ENCODE measurements around the gene DOK5. TPM values are rescaled to one million over a fixed set of nuclear protein-coding genes. Genes with fewer than 3 reads are reported as not detected.

Gene DOK5
- total RNA-seq, 2 experiments from 2014 or later = not detected

DNA sequence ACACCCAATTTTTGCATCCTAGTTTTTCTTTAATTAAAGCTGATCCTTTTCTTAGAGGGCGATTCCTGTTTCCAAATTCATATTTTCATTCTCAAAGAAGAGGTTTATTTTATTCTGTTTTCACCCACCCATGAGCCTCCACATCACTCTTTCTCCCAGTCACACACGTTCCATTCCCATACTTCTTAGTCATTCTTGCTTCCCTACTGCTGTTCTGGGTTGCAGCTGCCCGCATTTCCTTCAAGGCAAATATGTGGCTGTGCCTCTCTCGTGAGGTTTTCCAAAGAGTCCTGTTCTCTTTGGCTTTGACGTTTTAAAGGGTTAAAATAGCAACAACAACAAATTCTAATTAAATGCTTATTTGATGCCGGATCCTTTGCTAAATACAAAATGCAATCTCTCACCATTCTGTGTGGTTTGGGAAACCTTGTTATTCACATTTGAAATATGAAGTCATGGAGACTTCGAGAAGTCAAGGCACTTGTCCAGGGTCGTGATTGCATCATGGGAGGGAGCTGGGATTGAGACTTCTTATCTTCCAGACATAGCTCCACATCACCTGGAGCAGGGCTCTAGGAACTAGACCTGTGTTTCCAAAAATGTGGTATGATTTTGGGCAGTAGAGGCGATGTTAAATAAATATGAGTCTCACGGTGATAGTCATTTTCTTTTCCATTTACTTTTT lies 126.6 kb downstream of the DOK5 start:
- Mint-ChIP-seq H3K4me3 (no peak overlapping the region), H3K27ac (no peak overlapping the region), H3K27me3 (no peaks in the 10 kb centered on the region), H3K4me1 (ENCODE audit: low read depth) (no peaks in the 10 kb centered on the region), H3K36me3 (ENCODE audit: low read depth) (no peaks in the 10 kb centered on the region), H3K9me3 (no peaks in the 10 kb centered on the region)
- ATAC-seq (ENCODE audit: poor library complexity) (no peak), DNase-seq (no peak)
- intact Hi-C loops (cut with DNase I, micrococcal nuclease) = no loop called here
- Histone ChIP-seq H3K36me3 (ENCODE audit: insufficient read depth, low read length) (no peaks in the 10 kb centered on the region), H3K4me1 (ENCODE audit: insufficient read depth, low read length) (no peaks in the 10 kb centered on the region), H3K9me3 (ENCODE audit: control insufficient read depth in 1 of 2, insufficient read depth in 1 of 2, low read length in 2 of 2) (no peaks in the 10 kb centered on the region), H3K27ac (ENCODE audit: low read depth in 1 of 2, low read length in 2 of 2) (no peak overlapping the region), H3K27me3 (ENCODE audit: control insufficient read depth in 1 of 2, insufficient read depth in 2 of 2, low read length in 2 of 2) (no peaks in the 10 kb centered on the region), H3K4me3 (ENCODE audit: low read length) (no peak overlapping the region)
- ChIA-PET CTCF (no interaction called here), POLR2A (interaction anchor here (0.9 kb wide), 1 partner anchor 11 kb away, joined by 3 read pairs; no protein-coding TSS in a partner anchor)
- TF ChIP-seq CTCF (IDR thresholded peaks at IDR 0.05) = no peak

- H3K27me3 ChIP-seq (ENCODE audit: control insufficient read depth in 1 of 2, insufficient read depth in 2 of 2, low read length in 2 of 2) = no peaks in the 10 kb centered on the region
- ATAC-seq (ENCODE audit: poor library complexity) (no peak), DNase-seq (no peak)
- POLR2A ChIA-PET = no interaction called here
- H3K4me1 Mint-ChIP-seq (ENCODE audit: low read depth) = no peaks in the 10 kb centered on the region
- intact Hi-C loops (cut with DNase I, micrococcal nuclease) = no loop called here
- no peaks in the 10 kb centered on the region for H3K9me3 Mint-ChIP-seq
- H3K27me3 Mint-ChIP-seq = no peaks in the 10 kb centered on the region
- no peak for TF ChIP-seq CTCF (IDR thresholded peaks at IDR 0.05)
- H3K36me3 Mint-ChIP-seq (ENCODE audit: low read depth) = no peaks in the 10 kb centered on the region
- no peak overlapping the region for H3K4me3 Mint-ChIP-seq
- H3K27ac ChIP-seq (ENCODE audit: low read depth in 1 of 2, low read length in 2 of 2) = no peak overlapping the region
- no peak overlapping the region for H3K27ac Mint-ChIP-seq
- H3K4me3 ChIP-seq (ENCODE audit: low read length) = no peak overlapping the region
- H3K36me3 ChIP-seq (ENCODE audit: insufficient read depth, low read length) = no peaks in the 10 kb centered on the region
- H3K4me1 ChIP-seq (ENCODE audit: insufficient read depth, low read length) = no peaks in the 10 kb centered on the region
- no peaks in the 10 kb centered on the region for H3K9me3 ChIP-seq (ENCODE audit: control insufficient read depth in 1 of 2, insufficient read depth in 1 of 2, low read length in 2 of 2)
- CTCF ChIA-PET = no interaction called here
Measured at GRCh38 chr20:54605319-54605718, 129.9 kb downstream of the DOK5 start.

- no peak overlapping the region for H3K4me3 ChIP-seq (ENCODE audit: low read length)
- H3K27me3 ChIP-seq (ENCODE audit: control insufficient read depth in 1 of 2, insufficient read depth in 2 of 2, low read length in 2 of 2) = no peaks in the 10 kb centered on the region
- no peak overlapping the region for H3K27ac ChIP-seq (ENCODE audit: low read depth in 1 of 2, low read length in 2 of 2)
- no peaks in the 10 kb centered on the region for H3K36me3 Mint-ChIP-seq (ENCODE audit: low read depth)
- H3K36me3 ChIP-seq (ENCODE audit: insufficient read depth, low read length) = no peaks in the 10 kb centered on the region
- DNase-seq (no peak), ATAC-seq (ENCODE audit: poor library complexity) (no peak)
- no peaks in the 10 kb centered on the region for H3K4me1 Mint-ChIP-seq (ENCODE audit: low read depth)
- POLR2A ChIA-PET = no interaction called here
- H3K27me3 Mint-ChIP-seq = no peaks in the 10 kb centered on the region
- H3K4me3 Mint-ChIP-seq = no peak overlapping the region
- intact Hi-C loops (cut with DNase I, micrococcal nuclease) = no loop called here
- H3K4me1 ChIP-seq (ENCODE audit: insufficient read depth, low read length) = no peaks in the 10 kb centered on the region
- H3K27ac Mint-ChIP-seq = no peak overlapping the region
- no peak for TF ChIP-seq CTCF (IDR thresholded peaks at IDR 0.05)
- H3K9me3 Mint-ChIP-seq = no peaks in the 10 kb centered on the region
- CTCF ChIA-PET = no interaction called here
- no peaks in the 10 kb centered on the region for H3K9me3 ChIP-seq (ENCODE audit: control insufficient read depth in 1 of 2, insufficient read depth in 1 of 2, low read length in 2 of 2)
Measured at GRCh38 chr20:54606380-54606779, 131.0 kb downstream of the DOK5 start.
